ENCODE measurements around the gene NBPF1. TPM values are rescaled to one million over a fixed set of nuclear protein-coding genes. Genes with fewer than 3 reads are reported as not detected.
A peak's percentile ranks its signal among the peaks of the same experiment; 100 is the strongest.

Gene NBPF1
- total and polyA plus RNA-seq, 9 of the 15 experiments (the other 6 are each of a cell fraction or from before 2014, with no cell fraction given) = 5.2 to 42.6 (median 24.1) TPM

- TF ChIP-seq SRF (CRISPR knock-in tag; IDR thresholded peaks at IDR 0.05) = peak in 1 of 2 experiments; percentile 16; a peak in 1 of 4 replicates
- TF ChIP-seq, protein P1, sequence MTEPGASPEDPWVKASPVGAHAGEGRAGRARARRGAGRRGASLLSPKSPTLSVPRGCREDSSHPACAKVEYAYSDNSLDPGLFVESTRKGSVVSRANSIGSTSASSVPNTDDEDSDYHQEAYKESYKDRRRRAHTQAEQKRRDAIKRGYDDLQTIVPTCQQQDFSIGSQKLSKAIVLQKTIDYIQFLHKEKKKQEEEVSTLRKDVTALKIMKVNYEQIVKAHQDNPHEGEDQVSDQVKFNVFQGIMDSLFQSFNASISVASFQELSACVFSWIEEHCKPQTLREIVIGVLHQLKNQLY (CRISPR knock-in tag; conservative IDR thresholded peaks at IDR 0.05) = 0 out of 4 replicates have a peak, but pooled peaks of 1 of the 2 experiments have one; percentile 35
- peak in 1 of 2 experiments; percentile 54; a peak in 1 of 4 replicates for TF ChIP-seq TEAD1 (CRISPR knock-in tag; IDR thresholded peaks at IDR 0.05)
- TF ChIP-seq MIER1 (IDR thresholded peaks at IDR 0.05; ENCODE audit: low read depth) = peak; percentile 89
- 0 out of 4 replicates have a peak, but pooled peaks of 1 of the 2 experiments have one; percentile 54 for TF ChIP-seq SIN3A (IDR thresholded peaks at IDR 0.05; ENCODE audit: borderline replicate concordance in 2 of 2, control insufficient read depth in 1 of 2, low read depth in 2 of 2, low read length in 2 of 2)
- peak; percentile 79 for TF ChIP-seq GATA2 (CRISPR knock-in tag; IDR thresholded peaks at IDR 0.05)
- peak; percentile 59; the same call in 1 of the 2 replicates for TF ChIP-seq DMBX1 (CRISPR knock-in tag; IDR thresholded peaks at IDR 0.05; ENCODE audit: borderline replicate concordance)
- peak; percentile 75 to 83 for TF ChIP-seq HDAC1 (IDR thresholded peaks at IDR 0.05)
- 0 out of 2 replicates have a peak, but pooled peaks have one; percentile 23 for TF ChIP-seq ZBTB2 (IDR thresholded peaks at IDR 0.05)
- TF ChIP-seq TCF3 (CRISPR knock-in tag; IDR thresholded peaks at IDR 0.05) = peak; percentile 92
- TF ChIP-seq, protein P2, sequence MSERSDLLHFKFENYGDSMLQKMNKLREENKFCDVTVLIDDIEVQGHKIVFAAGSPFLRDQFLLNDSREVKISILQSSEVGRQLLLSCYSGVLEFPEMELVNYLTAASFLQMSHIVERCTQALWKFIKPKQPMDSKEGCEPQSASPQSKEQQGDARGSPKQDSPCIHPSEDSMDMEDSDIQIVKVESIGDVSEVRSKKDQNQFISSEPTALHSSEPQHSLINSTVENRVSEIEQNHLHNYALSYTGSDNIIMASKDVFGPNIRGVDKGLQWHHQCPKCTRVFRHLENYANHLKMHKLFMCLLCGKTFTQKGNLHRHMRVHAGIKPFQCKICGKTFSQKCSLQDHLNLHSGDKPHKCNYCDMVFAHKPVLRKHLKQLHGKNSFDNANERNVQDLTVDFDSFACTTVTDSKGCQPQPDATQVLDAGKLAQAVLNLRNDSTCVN (CRISPR knock-in tag; IDR thresholded peaks at IDR 0.05) = 0 out of 2 replicates have a peak, but pooled peaks have one; percentile 63
- peak in 1 of 2 experiments; percentile 82; a peak in 2 of 4 replicates for TF ChIP-seq FOXA3 (CRISPR knock-in tag; conservative IDR thresholded peaks at IDR 0.05 in 1 of 2, IDR thresholded peaks at IDR 0.05 in 1 of 2)
- TF ChIP-seq CXXC5 (CRISPR knock-in tag; IDR thresholded peaks at IDR 0.05) = peak; percentile 6
- 0 out of 4 replicates have a peak, but pooled peaks of 1 of the 2 experiments have one; percentile 0 for TF ChIP-seq KDM4B (IDR thresholded peaks at IDR 0.05; ENCODE audit: borderline replicate concordance in 2 of 2, low read depth in 1 of 2)
- TF ChIP-seq KDM2B (CRISPR knock-in tag; IDR thresholded peaks at IDR 0.05) = peak; percentile 82; the same call in 1 of the 2 replicates
- peak; percentile 47; the same call in 1 of the 2 replicates for TF ChIP-seq TARDBP (IDR thresholded peaks at IDR 0.05)
Observed at GRCh38 chr1:16643476-16644192, 30.3 kb upstream of the NBPF1 start (continued).
